Dedifferentiated amniotic fluid mesenchymal stem cell (primary cell): Measurements from ENCODE around the gene GYS2.
"Not testable (repeated sequence)": the region's sequence is repeated elsewhere in the genome, so short reads cannot be mapped to it uniquely, and the experiment has no call there.

Source experiments
- DNase-seq: peaks from one replicate; pipeline ENCODE4 v3.0.0-alpha.2; 2016; ENCODE audit errors: extremely low spot score

GYS2 gene

DNA sequence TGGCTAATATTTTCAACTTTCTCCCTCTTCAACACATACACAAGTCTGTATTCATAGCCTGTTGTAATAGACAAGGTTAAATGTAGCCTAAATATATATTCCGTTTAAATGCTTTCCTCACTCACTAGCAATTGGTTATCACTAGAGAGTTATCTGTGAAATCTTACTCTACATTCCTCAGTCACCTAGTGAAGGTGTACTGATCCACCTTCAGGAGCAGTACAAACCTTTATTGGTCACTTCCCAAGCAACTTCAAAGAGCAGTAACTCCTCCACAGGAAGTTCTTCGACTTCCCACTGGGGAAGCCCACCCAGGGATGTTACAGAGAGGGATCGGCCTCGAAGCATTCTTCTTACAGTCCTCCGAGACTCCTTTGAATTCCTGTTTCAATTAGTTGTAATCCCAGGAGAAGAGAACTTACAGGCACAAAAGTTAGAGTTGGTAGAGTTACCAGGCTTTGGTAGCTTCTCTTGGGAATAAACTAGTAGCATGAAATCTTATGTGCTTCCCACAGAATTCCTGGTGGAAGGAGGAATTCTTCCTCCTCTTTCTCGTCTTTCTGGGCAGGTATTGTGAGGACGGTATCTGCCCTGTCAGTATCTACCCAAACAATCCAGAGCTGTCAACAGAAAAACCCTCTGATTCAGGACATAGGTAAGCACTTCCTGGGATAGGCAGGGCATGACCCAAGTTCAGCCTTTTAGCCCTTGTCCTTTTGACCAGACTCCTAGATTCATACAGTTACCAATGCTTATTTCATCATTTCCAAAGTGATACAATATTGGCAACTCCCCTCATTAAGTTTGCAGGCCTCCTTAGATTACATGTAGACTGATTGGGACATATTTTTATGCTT lies at the start of gene GYS2:
Gene GYS2 (minus strand): TSS at position 603 of the 857 bp plus-strand sequence. CDS start 255 bp downstream, at position 348.
- no peak for DNase-seq

DNA sequence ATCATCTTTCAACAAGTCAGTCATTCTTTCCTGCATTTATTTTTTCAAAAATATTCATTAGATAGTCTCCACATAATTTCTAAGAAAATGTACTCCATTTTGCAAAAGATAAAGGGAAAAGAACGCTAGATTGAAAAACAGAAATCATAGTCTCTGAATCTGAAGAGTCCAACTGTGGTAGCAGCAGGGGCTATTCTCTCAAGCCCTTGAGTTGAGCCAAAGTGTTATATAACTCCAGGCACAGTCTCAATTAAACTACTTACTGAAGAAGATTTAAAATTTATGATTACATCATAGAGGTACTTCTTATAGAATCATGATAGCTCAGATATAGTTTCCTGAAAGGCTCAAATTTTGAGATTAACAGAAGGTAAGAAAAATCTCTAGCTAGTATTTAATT lies 47.2 kb upstream of the GYS2 start:
- no peak for DNase-seq

DNA sequence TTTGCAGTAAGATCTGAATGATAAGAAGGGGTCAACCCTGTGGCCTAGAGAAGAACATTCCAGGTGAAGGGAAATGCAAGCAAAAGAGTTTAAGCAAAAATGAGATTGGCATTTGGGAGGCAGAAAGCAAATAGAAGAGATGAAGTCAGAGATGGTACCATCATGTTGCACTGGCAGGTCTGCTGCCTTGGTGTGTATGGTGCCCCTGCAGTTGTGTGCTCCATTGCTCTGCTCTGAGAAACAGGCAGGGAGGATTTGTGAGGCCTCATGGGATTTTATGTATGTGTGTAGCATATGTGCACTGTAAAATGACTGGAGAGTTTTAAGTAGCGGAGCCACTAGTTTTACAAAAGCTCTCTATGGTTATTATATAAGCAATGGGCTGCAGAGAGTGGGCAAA lies 46.4 kb upstream of the GYS2 start:
- no peak for DNase-seq

DNA sequence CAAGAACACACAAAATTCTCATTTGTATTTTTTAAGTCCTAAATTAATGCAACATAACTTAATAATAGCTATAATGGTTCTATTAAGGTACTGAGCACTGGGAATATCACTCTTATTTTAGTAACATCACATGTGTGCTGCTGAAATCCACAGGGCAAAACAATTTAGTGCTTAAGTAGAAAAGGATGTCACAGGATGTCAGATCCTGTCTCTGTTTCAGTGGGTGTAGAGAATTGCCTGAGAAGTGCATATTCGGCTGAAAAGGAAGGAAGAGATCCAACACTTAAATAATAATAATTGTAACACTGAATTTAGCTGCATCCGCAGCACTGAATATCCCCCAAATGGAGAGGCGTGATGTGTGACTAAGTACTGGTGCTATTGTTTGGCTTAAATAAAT lies 44.4 kb upstream of the GYS2 start:
- no peak for DNase-seq

DNA sequence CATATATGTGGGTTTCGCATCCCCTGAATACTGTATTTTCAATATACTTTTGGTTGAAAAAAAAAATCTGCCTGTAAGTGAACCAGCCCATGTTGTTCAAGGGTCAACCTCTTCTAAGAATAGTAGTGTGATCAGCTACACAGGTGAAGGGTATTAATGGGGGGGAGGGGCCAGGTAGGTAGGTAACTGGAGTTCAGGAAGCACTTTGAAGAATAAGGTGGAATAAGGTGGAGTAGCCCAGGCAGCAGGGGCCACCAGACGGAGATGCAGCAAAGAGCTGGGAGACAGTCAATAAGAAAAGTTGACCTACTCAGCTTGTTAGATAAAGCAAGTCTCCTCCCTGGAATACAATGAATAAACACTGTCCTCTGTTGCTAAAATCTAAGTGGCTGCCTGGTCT lies 43.7 kb upstream of the GYS2 start:
- no peak for DNase-seq

DNA sequence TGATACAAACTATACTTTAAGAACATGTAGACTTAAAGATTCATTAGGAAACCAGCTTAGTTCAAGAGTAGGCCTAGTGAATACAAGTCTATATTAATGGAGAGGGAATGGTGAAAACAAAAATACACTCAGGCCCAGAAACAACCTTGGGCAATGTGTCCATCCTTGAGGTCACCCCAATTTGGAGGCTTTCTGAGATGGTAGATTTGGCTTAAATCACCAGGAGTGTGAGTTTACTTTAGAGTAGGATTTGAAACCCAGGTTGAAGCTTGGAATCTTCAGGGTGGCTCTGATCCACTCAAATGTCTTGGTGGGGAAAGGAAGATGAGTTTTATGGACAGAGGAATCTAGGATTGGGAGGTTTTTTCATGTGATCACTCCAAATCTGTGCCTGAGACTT lies 42.5 kb upstream of the GYS2 start:
- no peak for DNase-seq

DNA sequence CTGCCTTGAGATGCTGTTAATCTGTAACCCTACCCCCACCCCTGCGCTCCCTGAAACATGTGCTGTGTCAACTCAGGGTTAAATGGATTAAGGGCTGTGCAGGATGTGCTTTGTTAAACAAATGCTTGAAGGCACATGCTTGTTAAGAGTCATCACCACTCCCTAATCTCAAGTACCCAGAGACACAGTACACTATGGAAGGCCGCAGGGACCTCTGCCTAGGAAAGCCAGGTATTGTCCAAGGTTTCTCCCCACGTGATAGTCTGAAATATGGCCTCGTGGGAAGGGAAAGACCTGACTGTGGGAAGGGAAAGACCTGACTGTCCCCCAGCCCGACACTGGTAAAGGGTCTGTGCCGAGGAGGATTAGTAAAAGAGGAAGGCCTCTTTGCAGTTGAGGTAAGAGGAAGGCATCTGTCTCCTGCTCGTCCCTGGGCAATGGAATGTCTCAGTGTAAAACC lies 40.4 kb upstream of the GYS2 start:
- not testable (repeated sequence) for DNase-seq

DNA sequence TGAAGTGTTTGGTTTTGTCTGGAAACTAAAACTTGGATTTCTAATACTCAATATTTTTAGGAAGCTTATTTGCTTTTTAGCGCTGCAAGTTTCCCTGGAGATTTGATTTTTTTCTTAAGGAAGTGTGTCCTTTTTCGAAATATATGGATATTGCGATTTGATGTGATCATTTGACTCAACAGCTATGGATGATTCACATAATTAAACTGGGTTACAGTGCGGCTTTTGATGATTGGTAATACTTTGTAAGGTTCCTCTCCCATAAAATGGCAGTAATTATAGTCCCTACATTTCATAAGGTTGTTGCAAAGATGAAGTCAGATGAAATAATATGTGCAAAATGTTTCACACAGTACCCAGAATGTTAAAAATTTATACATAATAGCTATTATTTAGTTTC lies 39.9 kb upstream of the GYS2 start:
- DNase-seq, result no peak

DNA sequence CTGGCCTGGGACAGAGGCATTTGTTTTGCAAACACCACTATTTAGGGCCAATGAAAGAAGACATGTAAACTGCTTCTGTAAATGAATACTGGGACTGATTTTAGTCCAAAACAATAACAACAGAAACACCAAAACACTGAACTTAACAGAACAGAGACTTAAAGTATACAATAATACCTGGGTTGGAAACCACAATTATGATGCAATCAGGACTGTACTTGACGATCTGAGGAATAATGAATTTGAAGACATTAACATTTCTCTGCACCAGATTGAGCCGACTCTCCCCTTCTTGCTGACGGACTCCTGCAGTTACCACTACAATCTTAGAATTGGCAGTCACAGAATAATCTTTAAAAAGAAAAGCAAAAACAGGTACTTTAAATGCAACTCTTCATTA lies 39.1 kb upstream of the GYS2 start:
- no peak for DNase-seq

DNA sequence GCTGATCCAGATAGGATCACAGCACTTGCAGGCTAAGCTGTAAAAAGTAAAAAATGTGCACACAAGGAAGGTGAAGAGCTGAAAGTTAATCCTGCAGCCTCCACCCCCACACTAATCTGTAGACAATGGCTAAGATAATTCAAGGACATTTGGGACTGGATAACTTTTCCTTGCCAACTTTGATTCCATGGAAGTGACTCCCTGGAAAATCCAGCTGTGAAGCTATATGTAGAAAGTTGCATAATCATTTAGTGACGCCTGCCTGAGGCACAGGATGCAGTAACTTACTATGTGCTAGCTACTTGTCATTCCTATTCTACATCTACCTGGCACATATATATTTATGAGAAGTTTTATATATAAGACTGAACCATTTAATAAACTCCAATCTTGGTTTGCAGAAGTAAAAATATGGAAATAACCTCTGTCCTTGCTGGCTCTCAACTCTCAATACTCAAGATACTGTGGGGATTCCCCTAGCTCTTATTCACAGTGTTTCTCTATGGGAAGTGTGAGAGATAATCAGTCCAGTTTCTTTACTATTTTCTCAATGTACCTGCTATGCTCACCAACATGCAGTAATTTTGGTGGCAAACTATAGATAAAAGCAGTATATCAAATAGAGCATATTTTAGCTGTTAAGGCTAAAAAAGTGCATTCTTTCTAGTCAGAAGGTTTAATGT lies 38.2 kb upstream of the GYS2 start:
- no peak for DNase-seq

DNA sequence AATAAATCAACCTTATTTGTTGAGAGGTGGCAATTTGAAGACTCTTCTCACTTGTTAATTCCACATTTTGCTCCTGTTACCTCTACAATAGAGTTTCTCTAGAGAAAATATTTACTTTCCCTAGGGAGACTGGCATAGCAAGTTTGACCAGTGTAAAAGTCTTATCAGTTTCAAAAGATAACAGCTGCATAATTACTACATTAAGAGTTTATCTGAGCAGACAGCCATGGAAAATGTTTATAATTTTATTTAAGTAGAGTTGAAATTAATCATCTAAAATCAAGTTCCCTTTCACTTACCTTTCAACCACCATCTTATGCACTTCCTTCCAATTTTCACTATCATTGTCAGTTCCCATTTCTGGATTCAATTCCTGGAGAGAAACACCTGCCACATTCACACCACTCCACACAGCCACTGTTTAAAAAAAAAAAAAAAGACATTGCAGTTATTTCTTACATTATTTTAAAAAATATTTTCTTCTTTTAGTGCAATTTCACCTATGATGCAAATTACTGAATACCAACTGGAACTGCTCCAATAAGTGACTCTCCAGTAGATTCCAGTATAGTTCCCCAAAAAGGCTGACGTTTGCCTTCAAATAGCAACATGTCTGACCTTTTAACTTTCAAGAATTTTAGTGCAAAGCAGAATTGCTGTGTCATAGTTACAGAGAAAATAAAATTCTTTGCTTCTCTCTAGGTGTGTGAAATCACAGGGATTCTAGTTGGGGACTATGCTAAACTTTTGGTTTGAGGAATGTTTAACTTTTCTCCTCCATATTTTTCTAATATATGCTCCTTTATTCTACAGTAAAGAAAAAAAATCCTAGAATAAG lies 33.6 kb upstream of the GYS2 start:
- no peak for DNase-seq

DNA sequence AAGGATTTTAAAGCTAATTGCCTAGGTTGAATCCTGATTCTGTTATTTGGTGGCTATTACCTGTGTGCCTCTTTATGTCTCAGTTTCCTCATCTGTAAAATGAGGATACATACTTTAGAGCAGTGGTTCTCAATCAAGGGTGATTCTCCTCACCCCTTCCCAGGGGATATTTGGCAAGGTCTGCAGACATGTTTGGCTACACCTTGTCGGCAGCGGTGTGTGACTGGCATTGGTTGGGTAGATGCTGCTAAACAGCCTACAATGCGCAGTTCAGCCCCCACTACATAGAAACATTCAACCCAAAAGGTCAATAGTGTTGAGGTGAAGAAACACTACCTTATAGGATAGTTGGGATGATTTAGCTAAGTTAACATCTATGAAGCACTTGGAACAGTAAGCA lies 29.6 kb upstream of the GYS2 start:
- DNase-seq, result no peak

DNA sequence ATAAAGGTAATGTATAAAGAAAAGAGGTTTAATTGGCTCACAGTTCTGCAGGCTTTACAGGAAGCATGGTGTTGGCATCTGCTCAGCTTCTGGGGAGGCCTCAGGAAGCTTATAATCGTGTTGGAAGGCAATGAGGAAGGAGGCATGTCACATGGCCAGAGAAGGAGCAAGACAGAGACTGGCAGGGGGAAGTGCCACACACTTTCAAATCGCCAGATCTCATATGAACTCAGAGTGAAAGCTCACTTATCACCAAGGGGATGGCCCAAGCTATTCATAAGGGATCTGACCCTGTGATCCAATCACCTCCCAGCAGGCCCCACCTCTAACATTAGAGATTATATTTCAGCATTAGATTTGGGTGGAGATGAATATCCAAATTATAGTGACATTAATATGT lies 26.7 kb upstream of the GYS2 start:
- DNase-seq, result no peak

DNA sequence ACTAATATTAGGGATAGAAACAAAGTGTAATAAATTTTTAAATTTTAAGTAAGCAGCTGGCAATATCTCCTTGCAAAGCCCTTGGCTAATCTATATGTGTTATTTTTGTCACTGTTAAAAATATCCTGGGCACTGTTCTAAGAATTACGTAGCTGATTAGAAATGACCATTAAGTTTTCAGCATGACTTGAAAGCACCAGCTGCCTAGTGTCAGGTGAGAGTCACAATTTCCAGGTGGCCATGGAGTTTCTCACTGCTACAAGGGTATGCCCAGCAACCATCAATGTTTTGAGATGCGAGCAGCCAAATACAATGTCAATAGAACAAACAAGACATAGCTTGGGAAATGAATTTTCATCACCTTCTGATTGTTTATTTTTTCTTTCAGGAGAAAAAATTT lies 23.3 kb upstream of the GYS2 start:
- no peak for DNase-seq

DNA sequence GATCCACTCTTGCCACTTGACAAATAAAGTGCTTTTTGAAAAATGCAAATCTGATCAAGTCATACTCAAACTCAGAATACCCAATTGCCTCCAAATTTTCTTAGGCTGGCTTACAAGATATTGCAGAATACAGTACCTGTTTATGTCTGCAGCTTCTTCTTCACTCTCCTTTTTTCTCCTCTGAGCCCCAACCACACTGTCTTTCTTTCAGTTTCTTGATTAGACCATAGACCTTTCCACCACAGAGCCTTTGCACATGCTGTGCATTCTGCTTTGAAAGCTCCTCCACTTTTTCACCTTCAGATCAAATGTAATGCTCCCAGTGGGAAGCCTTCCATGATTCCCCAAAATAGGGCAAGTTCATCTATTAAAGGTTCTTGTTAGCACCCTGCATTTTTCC lies 13.9 kb upstream of the GYS2 start:
- DNase-seq, result no peak

DNA sequence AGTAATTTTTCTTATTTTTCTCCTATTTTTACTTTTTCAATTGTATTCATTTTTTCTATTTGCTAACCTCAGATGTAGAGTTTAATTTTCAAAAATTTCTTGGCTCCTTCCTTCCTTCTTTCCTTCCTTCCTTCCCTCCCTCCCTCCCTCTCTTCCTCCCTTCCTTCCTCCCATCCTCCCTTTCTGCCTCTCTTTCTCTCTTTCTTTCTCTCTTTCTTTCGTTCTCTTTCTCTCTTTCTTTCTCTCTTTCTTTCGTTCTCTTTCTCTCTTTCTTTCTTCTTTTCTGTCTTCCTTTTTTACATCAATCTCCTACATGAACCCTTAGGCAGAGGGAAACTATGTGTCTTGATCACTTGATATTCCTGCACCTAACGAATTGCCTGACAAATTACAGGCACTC lies 12.4 kb upstream of the GYS2 start:
- no peak for DNase-seq

DNA sequence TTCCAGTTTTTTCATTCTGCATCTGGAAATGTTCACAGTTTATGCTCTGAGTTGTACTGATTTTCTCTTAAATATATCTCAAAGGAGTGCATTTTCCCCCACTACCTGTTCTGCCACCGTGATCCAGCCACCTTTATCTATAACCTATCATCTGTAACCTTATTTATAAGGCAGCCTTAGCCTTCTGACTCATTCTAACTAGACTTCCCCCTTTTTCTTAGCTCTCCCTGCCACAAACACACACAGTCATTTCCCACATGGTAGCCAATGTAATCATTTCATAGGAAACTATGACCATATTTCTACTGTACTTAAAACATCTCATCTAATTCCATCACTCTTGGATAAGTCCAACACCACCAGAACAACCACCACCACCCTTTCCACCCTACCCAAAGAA lies 10.8 kb upstream of the GYS2 start:
- DNase-seq, result no peak

DNA sequence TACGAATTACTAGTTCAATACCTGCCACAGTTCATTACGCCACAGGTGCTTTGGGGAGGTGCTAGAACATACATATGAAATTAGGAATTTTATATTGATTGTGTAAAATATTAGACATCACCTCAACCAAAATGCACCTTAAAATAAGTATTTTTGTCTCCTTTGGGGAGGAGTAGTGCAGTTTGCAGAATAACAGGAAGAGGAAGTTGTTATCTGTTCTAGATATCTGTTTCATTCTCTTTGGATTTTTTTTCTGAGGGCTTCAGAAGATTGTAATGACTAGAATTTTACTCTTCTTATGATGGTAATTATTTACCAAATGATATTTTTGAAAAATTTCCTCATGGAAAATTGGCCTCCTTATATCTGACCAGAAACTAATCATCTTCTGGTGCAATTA lies 9.9 kb upstream of the GYS2 start:
- no peak for DNase-seq

DNA sequence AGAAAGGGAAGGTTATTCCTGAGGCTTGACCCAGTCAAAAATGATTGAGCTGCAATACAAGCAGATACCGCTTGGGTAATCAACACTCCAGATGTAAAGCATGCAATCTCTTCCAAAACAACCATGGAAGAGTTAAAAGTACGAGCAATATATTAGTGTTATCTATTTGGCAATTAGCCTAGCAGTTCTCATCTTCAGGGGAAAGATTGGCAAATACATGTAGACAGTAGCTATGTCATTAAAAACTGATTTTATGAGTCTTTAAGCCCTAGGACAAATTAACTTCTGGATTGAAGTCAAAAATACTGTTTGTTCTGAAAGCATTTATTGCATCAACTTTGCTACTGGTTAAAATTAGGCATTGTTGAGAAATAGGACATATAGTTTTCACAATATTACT lies 9.3 kb upstream of the GYS2 start:
- no peak for DNase-seq

DNA sequence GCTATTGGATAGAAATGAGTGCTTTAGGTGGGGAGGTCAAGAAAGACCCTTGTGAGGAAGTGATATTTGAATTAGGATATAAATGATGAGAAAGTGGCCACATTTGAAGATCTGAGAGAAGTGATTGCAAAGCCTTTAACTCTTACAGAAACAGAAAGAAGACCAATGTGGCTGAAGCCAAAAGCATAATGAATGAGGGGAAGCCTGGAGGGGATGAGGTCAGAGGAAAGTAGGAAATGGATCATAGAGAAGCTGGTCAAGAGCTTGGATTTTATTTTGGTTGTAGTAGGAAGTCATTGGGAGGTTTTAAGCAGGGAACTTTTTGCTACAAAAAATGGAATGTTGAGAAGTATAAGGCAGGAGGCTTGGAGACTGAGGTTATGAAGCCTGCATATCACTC lies 3.5 kb upstream of the GYS2 start:
- no peak for DNase-seq

DNA sequence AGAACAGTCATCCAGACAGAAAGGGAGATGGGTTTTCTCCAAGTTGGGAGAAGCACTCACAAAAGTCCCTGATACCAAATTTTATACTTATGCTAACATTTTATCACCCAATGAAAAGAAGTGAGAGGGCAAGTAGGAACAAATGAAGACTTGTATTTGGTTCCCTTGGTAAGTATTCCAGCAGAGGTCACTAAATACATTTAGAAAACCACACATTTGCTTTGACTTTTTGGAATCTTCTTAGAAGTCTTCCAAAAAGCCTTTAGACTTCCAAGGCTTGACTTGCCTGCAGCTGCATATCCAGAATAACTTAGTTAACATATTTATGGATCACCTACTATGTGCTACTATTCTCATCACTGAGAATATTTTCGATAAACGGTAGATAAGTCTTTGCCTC lies 3.1 kb upstream of the GYS2 start:
- no peak for DNase-seq

DNA sequence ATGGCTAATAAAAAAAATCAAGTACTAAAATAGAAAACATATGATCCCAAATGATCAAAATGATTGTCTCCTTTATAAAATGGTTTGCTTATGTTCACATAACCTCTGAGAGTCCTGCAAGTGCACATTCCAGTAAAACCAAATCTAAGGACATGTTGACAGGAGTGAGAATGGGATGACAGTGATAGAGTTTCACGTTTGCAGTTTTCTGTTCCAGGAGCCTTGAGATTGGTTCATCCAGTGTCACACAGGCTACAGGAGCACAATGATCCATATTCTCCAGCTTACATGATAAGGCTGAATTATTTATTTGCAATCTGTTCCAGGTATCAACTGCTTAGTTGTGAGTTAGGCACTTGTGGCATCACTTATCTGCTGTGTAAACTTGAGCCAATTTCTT lies 1.5 kb upstream of the GYS2 start:
- DNase-seq, result no peak

DNA sequence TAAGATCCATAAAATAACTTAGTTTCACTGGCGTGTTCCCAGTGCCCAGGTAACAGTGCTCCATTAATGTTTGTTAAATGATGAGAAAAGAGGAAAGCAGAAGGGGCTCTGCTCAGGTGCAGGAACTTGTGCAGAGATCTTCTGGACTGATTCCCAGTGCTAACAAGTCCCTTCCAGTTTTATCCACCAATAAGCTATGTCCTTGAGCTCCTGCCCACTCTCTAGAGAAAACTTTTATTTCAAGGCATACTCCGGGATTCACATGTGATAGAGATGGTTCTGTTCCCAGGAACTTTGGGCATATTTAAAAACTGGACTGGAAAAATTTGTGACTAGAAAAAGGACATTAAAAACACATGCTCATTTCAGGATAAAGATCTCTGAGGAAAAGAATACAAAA lies 1.9 kb downstream of the GYS2 start:
- DNase-seq, result no peak
